GM21360 (cell line): ENCODE measurements around the gene SLC16A7.

Experiments used
- ATAC-seq: cut with Tn5 transposase; IDR thresholded peaks from one replicate; pipeline ENCODE4 v1.9.1; 2021; ENCODE audit warnings: mild to moderate bottlenecking, moderate library complexity; ENCODE audit not compliant: unreplicated experiment

SLC16A7 gene

GRCh38 chr12:59620326-59620725 lies 24.5 kb downstream of the SLC16A7 start:
- ATAC-seq = no peak

GRCh38 chr12:59624732-59625460 lies 29.1 kb downstream of the SLC16A7 start:
- ATAC-seq = no peak

GRCh38 chr12:59626382-59626781 lies 30.6 kb downstream of the SLC16A7 start:
- no peak for ATAC-seq

- ATAC-seq = no peak
Observed at GRCh38 chr12:59627582-59627981, 31.8 kb downstream of the SLC16A7 start.

- no peak for ATAC-seq
Observed at GRCh38 chr12:59629890-59630289, 34.1 kb downstream of the SLC16A7 start.

- ATAC-seq = no peak
Observed at GRCh38 chr12:59632408-59632807, 36.6 kb downstream of the SLC16A7 start.

- ATAC-seq = no peak
Observed at GRCh38 chr12:59634254-59634653, 38.4 kb downstream of the SLC16A7 start.

- ATAC-seq = no peak
Observed at GRCh38 chr12:59636945-59637691, 41.3 kb downstream of the SLC16A7 start.

- ATAC-seq = no peak
Observed at GRCh38 chr12:59637692-59638070, 41.9 kb downstream of the SLC16A7 start.

GRCh38 chr12:59643550-59643949 lies 47.7 kb downstream of the SLC16A7 start:
- no peak for ATAC-seq

GRCh38 chr12:59645242-59645641 lies 49.4 kb downstream of the SLC16A7 start:
- ATAC-seq = no peak

GRCh38 chr12:59646636-59647035 lies 50.8 kb downstream of the SLC16A7 start:
- no peak for ATAC-seq

- no peak for ATAC-seq
Observed at GRCh38 chr12:59649203-59649602, 53.4 kb downstream of the SLC16A7 start.

GRCh38 chr12:59650588-59651228 lies 54.9 kb downstream of the SLC16A7 start:
- no peak for ATAC-seq

GRCh38 chr12:59651229-59651920 lies 55.5 kb downstream of the SLC16A7 start:
- no peak for ATAC-seq

GRCh38 chr12:59652130-59652529 lies 56.3 kb downstream of the SLC16A7 start:
- ATAC-seq = no peak

GRCh38 chr12:59654061-59654460 lies 58.2 kb downstream of the SLC16A7 start:
- no peak for ATAC-seq

GRCh38 chr12:59657266-59657665 lies 61.4 kb downstream of the SLC16A7 start:
- no peak for ATAC-seq

- ATAC-seq = no peak
Observed at GRCh38 chr12:59657711-59658110, 61.9 kb downstream of the SLC16A7 start.

GRCh38 chr12:59660148-59660547 lies 64.3 kb downstream of the SLC16A7 start:
- ATAC-seq = no peak

- no peak for ATAC-seq
Observed at GRCh38 chr12:59660921-59661597, 65.2 kb downstream of the SLC16A7 start.
